Measurements from ENCODE around the gene NDUFA11. TPM values are rescaled to one million over a fixed set of nuclear protein-coding genes. Genes with fewer than 3 reads are reported as not detected.
A peak's percentile ranks its signal among the peaks of the same experiment; 100 is the strongest.

NDUFA11 gene
- total RNA-seq, 1 donor from 2014 or later, result 239 TPM

DNA sequence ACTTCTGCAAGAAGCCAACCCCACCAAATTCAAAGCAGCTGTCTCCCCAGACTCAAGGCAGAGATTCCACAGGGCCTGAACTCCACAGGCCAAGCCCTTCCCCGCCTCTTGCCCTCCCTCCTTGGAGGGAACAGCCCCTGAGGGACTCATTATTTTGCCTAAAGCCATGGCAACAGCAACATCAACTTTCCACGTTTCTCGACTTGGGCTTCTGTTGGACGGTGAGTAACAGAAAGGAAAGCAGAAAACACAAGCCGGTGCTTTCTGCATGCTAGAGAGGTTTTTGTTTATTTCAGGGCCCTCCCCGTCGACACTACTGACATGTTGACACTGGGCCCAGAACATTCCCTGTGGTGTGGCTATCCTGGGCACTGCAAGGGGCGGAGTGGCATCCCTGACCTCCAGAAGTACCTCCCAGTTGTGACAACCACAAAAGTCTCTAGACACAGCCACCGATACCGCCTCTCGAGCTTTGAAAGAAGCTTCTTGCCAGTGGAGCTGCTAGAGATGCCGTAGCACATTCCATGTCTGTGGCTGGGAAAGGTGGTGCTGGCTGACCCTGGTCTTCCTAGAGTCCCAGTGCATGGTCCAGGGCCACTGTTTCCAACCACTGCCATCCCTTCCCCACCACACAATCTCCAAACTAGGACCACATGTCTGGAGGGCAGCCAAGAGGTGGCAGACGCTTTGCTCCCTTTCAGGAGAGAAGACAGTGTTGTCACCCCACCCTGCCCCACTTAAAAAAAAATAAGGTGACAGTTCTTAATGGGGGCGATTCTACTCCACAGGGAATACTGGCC, 23.3 kb upstream of the NDUFA11 start:
- TF ChIP-seq, protein P1, sequence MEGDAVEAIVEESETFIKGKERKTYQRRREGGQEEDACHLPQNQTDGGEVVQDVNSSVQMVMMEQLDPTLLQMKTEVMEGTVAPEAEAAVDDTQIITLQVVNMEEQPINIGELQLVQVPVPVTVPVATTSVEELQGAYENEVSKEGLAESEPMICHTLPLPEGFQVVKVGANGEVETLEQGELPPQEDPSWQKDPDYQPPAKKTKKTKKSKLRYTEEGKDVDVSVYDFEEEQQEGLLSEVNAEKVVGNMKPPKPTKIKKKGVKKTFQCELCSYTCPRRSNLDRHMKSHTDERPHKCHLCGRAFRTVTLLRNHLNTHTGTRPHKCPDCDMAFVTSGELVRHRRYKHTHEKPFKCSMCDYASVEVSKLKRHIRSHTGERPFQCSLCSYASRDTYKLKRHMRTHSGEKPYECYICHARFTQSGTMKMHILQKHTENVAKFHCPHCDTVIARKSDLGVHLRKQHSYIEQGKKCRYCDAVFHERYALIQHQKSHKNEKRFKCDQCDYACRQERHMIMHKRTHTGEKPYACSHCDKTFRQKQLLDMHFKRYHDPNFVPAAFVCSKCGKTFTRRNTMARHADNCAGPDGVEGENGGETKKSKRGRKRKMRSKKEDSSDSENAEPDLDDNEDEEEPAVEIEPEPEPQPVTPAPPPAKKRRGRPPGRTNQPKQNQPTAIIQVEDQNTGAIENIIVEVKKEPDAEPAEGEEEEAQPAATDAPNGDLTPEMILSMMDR (conservative IDR thresholded peaks at IDR 0.05), result no peak
- no peaks in the 10 kb centered on the region for H3K27me3 Mint-ChIP-seq (ENCODE audit: low read depth)
- no peak overlapping the region for H3K27ac Mint-ChIP-seq (ENCODE audit: unreplicated experiment)
- peaks cover 4% of the 10 kb centered on the region for H3K36me3 Mint-ChIP-seq (ENCODE audit: low read depth)
- H3K9me3 Mint-ChIP-seq, result no peaks in the 10 kb centered on the region
- H3K4me1 Mint-ChIP-seq, result no peaks in the 10 kb centered on the region
- H3K4me3 Mint-ChIP-seq, result no peak overlapping the region
- DNase-seq (ENCODE audit: low read depth, low spot score), result no peak

DNA sequence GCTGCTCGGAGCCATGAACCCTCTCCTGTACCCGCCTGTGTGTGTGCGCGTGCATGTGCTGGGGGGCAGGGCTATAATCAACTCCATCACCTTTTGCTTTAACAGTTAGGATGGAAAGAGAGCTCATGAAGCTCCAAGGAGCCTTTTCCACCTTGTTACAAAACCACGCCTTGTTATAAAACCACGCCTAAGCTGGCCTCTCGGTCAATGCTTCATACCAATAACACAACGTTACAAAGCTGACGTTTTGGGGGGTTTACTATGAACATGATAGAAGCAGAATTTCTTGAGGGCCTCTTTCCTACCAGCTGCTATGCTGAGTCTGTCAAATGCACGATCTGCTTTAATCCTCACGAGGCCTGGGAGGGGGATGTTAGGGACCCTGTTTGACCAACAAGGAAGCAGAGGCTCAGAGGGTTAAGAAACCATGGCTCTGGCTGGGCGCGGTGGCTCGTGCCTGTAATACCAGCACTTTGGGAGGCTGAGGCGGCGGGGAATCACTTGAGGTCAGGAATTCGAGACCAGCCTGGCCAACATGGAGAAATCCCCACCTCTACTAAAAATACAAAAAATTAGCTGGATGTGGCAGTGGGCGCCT, 22.3 kb upstream of the NDUFA11 start:
- no peaks in the 10 kb centered on the region for H3K27me3 Mint-ChIP-seq (ENCODE audit: low read depth)
- H3K36me3 Mint-ChIP-seq (ENCODE audit: low read depth), result peaks cover 5% of the 10 kb centered on the region
- DNase-seq (ENCODE audit: low read depth, low spot score), result no peak
- H3K4me1 Mint-ChIP-seq, result no peaks in the 10 kb centered on the region
- H3K27ac Mint-ChIP-seq (ENCODE audit: unreplicated experiment), result no peak overlapping the region
- TF ChIP-seq, protein P1 (conservative IDR thresholded peaks at IDR 0.05), result no peak
- H3K9me3 Mint-ChIP-seq, result no peaks in the 10 kb centered on the region
- no peak overlapping the region for H3K4me3 Mint-ChIP-seq

DNA sequence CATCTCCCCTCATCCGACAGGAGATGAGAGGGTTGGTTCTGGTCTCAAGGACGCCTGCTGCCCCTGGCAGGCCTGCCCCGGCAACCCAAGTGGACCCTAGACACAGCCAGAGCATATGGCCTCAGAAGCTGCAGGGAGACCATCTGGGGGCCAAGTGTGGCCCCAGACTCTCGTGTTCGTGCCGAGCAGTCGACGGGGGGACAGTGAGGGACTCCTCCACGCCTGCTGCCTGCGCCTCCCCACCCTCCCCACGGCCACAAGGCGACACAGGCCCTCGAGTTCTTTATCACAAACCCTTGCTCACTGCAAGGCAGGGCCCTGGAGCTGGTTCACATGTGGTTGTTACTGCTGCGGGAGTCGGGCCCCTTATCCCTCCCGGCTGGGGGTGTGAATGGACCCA, 19.8 kb upstream of the NDUFA11 start:
- H3K4me3 Mint-ChIP-seq, result peak overlapping the region; percentile 44
- no peak overlapping the region for H3K27ac Mint-ChIP-seq (ENCODE audit: unreplicated experiment)
- peaks cover 3% of the 10 kb centered on the region for H3K36me3 Mint-ChIP-seq (ENCODE audit: low read depth)
- TF ChIP-seq, protein P1 (conservative IDR thresholded peaks at IDR 0.05), result no peak
- no peak for DNase-seq (ENCODE audit: low read depth, low spot score)
- no peaks in the 10 kb centered on the region for H3K27me3 Mint-ChIP-seq (ENCODE audit: low read depth)
- H3K9me3 Mint-ChIP-seq, result no peaks in the 10 kb centered on the region
- no peaks in the 10 kb centered on the region for H3K4me1 Mint-ChIP-seq

DNA sequence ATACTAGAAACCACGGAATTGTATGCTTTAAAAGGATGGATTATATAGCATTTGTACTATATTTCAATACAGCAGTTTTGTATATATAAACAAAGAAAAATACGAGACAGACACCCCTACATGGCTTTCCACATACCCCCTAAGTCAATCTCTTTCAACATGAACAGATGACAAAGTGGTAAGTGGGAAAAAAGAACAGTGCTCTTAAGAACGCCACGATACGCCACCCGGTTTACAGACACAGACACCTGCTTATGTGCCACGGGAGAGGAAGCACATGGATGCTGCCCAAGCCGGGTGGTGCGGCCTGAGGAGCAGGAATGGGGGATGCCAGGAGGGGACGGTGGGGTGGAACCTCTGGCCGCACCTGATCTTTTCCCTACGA, 18.6 kb upstream of the NDUFA11 start:
- no peak for DNase-seq (ENCODE audit: low read depth, low spot score)
- Mint-ChIP-seq H3K4me1 (no peaks in the 10 kb centered on the region), H3K9me3 (no peaks in the 10 kb centered on the region), H3K4me3 (no peak overlapping the region), H3K27me3 (ENCODE audit: low read depth) (no peaks in the 10 kb centered on the region), H3K27ac (ENCODE audit: unreplicated experiment) (no peak overlapping the region), H3K36me3 (ENCODE audit: low read depth) (peaks cover 3% of the 10 kb centered on the region)
- TF ChIP-seq, protein P1 (conservative IDR thresholded peaks at IDR 0.05), result no peak

DNA sequence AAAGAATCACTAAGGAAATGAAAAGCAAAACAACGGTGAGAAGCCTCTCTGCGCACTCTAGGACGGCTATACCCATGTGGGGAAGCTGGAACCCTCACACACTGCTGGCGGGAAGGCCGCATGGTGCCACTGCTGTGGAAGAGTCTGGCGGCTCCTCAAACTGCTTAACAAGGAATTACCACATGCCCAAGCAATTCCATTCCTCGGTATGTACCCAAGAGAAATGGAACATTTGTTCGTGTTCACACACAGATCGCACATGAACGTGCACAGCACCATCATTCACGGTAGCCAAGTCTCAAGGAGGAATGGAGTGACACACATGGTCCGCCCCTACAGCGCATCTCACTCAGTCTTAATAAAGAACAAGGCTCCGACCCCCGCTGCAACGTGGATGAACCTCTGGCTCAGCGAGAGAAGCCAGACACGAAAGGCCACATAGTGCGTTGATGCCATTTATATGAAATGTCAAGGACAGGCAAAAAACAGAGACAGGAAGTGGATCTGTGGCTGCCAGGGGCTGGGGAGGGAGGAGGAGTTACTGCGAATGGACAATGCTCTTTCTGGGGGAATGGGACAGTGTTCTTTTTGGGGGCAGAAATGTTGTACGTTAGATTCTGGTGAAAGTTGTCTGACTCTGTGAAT, 18.0 kb upstream of the NDUFA11 start:
- Mint-ChIP-seq H3K4me3 (no peak overlapping the region), H3K27me3 (ENCODE audit: low read depth) (no peaks in the 10 kb centered on the region), H3K9me3 (no peaks in the 10 kb centered on the region), H3K4me1 (no peaks in the 10 kb centered on the region), H3K27ac (ENCODE audit: unreplicated experiment) (no peak overlapping the region), H3K36me3 (ENCODE audit: low read depth) (peaks cover 3% of the 10 kb centered on the region)
- no peak for DNase-seq (ENCODE audit: low read depth, low spot score)
- TF ChIP-seq, protein P1 (conservative IDR thresholded peaks at IDR 0.05), result no peak
